Lower lobe of right lung (tissue), 2 donors: Measurements from ENCODE around the gene LAG3. TPM values are rescaled to one million over a fixed set of nuclear protein-coding genes. Genes with fewer than 3 reads are reported as not detected.

Experiments used
- ATAC-seq, 2 donors: fragments of 200-7000 bp; cut with Tn5 transposase; one replicate each; pipeline ENCODE4 v1.9.1; 2020 to 2022; ENCODE audit warnings: mild to moderate bottlenecking in 2 of 2, moderate library complexity in 2 of 2
- DNase-seq: peaks from one replicate; pipeline ENCODE4 v3.0.0-alpha.2; 2020
- H3K27ac ChIP-seq: fragments of 200-600 bp; one replicate; pipeline ENCODE4 v1.8.0; 2022
- H3K27me3 ChIP-seq: fragments of 200-600 bp; one replicate; pipeline ENCODE4 v1.8.0; 2022; ENCODE audit warnings: low read depth
- H3K36me3 ChIP-seq: fragments of 200-600 bp; one replicate; pipeline ENCODE4 v1.8.0; 2022; ENCODE audit warnings: mild to moderate bottlenecking
- H3K4me1 ChIP-seq: fragments of 200-600 bp; one replicate; pipeline ENCODE4 v1.8.0; 2022
- H3K4me3 ChIP-seq: fragments of 200-600 bp; one replicate; pipeline ENCODE4 v1.8.0; 2022; ENCODE audit warnings: mild to moderate bottlenecking
- H3K9me3 ChIP-seq: fragments of 200-600 bp; one replicate; pipeline ENCODE4 v1.8.0; 2022
- CTCF ChIP-seq: fragments of 200-600 bp; IDR thresholded peaks from one replicate; pipeline ENCODE4 v1.8.0; 2022; ENCODE audit warnings: antibody characterized with exemption, mild to moderate bottlenecking
- intact Hi-C: fragments of 100-400 bp; cut with DNase I; formaldehyde crosslinking; loops from one replicate; pipeline ENCODE4 v1.11.0; 2022
- total RNA-seq: library from RNA; stranded (reverse); fragmentation: NEBNext Ultra II Directional; extraction: Animal tissue kit (Norgen Biotek cat#: 25700); gene quantifications from one replicate; pipeline ENCODE4 v1.2.1, GENCODE V29; 2021
- donor health status: DM: no; HTN: yes; CAD: no; lungs with severe emphysema.

The LAG3 gene
- total RNA-seq, 1 donor from 2014 or later, result 2.1 TPM

GRCh38 chr12:6791931-6792520 lies 19.7 kb downstream of the LAG3 start:
- H3K27ac ChIP-seq, result peak overlapping the region; percentile 73
- peaks cover 43% of the 10 kb centered on the region for H3K4me1 ChIP-seq
- no peak for TF ChIP-seq CTCF
- DNase-seq (no peak), ATAC-seq (peak in 1 of 2 donors; percentile 7)
- no peaks in the 10 kb centered on the region for H3K27me3 ChIP-seq
- no peaks in the 10 kb centered on the region for H3K9me3 ChIP-seq
- peak overlapping the region; percentile 55 for H3K4me3 ChIP-seq
- intact Hi-C loops, result no loop called here
- H3K36me3 ChIP-seq, result peaks cover 15% of the 10 kb centered on the region

GRCh38 chr12:6792522-6793201 lies 20.3 kb downstream of the LAG3 start:
- TF ChIP-seq CTCF, result no peak
- ATAC-seq (peak; percentile 61 to 80), DNase-seq (peak; percentile 71)
- peaks cover 15% of the 10 kb centered on the region for H3K36me3 ChIP-seq
- H3K27ac ChIP-seq, result peak overlapping the region; percentile 73
- intact Hi-C loops, result no loop called here
- no peaks in the 10 kb centered on the region for H3K27me3 ChIP-seq
- H3K9me3 ChIP-seq, result no peaks in the 10 kb centered on the region
- peak overlapping the region; percentile 55 for H3K4me3 ChIP-seq
- H3K4me1 ChIP-seq, result peaks cover 38% of the 10 kb centered on the region

- no peak for TF ChIP-seq CTCF
- Histone ChIP-seq H3K4me1 (peaks cover 29% of the 10 kb centered on the region), H3K4me3 (no peak overlapping the region), H3K9me3 (no peaks in the 10 kb centered on the region), H3K36me3 (peaks cover 28% of the 10 kb centered on the region), H3K27ac (no peak overlapping the region), H3K27me3 (no peaks in the 10 kb centered on the region)
- intact Hi-C loops, result no loop called here
- ATAC-seq, result no peak
- no peak for DNase-seq
These were observed 22.8 kb downstream of the LAG3 start for GRCh38 chr12:6795088-6795487.

- TF ChIP-seq CTCF, result no peak
These were observed 24.3 kb downstream of the LAG3 start for GRCh38 chr12:6796576-6796975.

GRCh38 chr12:6799147-6799546 lies 26.8 kb downstream of the LAG3 start:
- Histone ChIP-seq H3K27ac (no peak overlapping the region), H3K27me3 (no peaks in the 10 kb centered on the region), H3K4me1 (no peaks in the 10 kb centered on the region), H3K4me3 (no peak overlapping the region), H3K36me3 (peaks cover 48% of the 10 kb centered on the region), H3K9me3 (no peaks in the 10 kb centered on the region)
- intact Hi-C loops, result no loop called here
- no peak for TF ChIP-seq CTCF
- ATAC-seq (no peak), DNase-seq (no peak)

More at GRCh38 chr12:6796576-6796975, 24.3 kb downstream of the LAG3 start:
- Histone ChIP-seq H3K4me3 (no peak overlapping the region), H3K9me3 (no peaks in the 10 kb centered on the region), H3K27me3 (no peaks in the 10 kb centered on the region), H3K4me1 (peaks cover 20% of the 10 kb centered on the region), H3K27ac (no peak overlapping the region), H3K36me3 (peaks cover 31% of the 10 kb centered on the region)
- DNase-seq (no peak), ATAC-seq (no peak)
- intact Hi-C loops, result no loop called here
